Stimulated activated CD4-positive, alpha-beta T cell treated with anti-CD3 and anti-CD28 coated beads, Interleukin-15, amount 100 ng/mL, for 48 hours (primary cell): ENCODE data around the gene MAP2K5.
"Not testable (repeated sequence)": the region's sequence is repeated elsewhere in the genome, so short reads cannot be mapped to it uniquely, and the experiment has no call there.

Source experiments
- DNase-seq, 2 donors: peaks; one replicate each; pipeline ENCODE4 v3.0.0-alpha.2; 2020; ENCODE audit warnings: low read depth in 2 of 2

Gene MAP2K5

GRCh38 chr15:67672834-67673233, 130.3 kb downstream of the MAP2K5 start:
- DNase-seq = not testable (repeated sequence)

- DNase-seq = no peak
Measured at GRCh38 chr15:67674983-67675382, 132.5 kb downstream of the MAP2K5 start.

GRCh38 chr15:67678089-67678488, 135.6 kb downstream of the MAP2K5 start:
- DNase-seq = no peak

GRCh38 chr15:67678993-67679392, 136.5 kb downstream of the MAP2K5 start:
- no peak for DNase-seq

GRCh38 chr15:67680641-67681040, 138.1 kb downstream of the MAP2K5 start:
- DNase-seq = no peak

- no peak for DNase-seq
Measured at GRCh38 chr15:67685008-67685599, 142.6 kb downstream of the MAP2K5 start.

- DNase-seq = no peak
Measured at GRCh38 chr15:67685716-67686115, 143.2 kb downstream of the MAP2K5 start.

GRCh38 chr15:67690936-67691335, 148.4 kb downstream of the MAP2K5 start:
- no peak for DNase-seq

- no peak for DNase-seq
Measured at GRCh38 chr15:67691450-67691849, 148.9 kb downstream of the MAP2K5 start.

GRCh38 chr15:67692573-67692972, 150.1 kb downstream of the MAP2K5 start:
- DNase-seq = no peak

- DNase-seq = no peak
Measured at GRCh38 chr15:67696087-67696486, 153.6 kb downstream of the MAP2K5 start.

GRCh38 chr15:67700023-67700422, 157.5 kb downstream of the MAP2K5 start:
- DNase-seq = no peak

GRCh38 chr15:67701669-67702068, 159.2 kb downstream of the MAP2K5 start:
- no peak for DNase-seq

GRCh38 chr15:67707520-67708283, 165.2 kb downstream of the MAP2K5 start:
- no peak for DNase-seq

GRCh38 chr15:67708500-67708899, 166.0 kb downstream of the MAP2K5 start:
- DNase-seq = no peak

GRCh38 chr15:67715170-67715569, 172.7 kb downstream of the MAP2K5 start:
- no peak for DNase-seq

GRCh38 chr15:67716171-67716570, 173.7 kb downstream of the MAP2K5 start:
- DNase-seq = no peak

GRCh38 chr15:67717776-67718175, 175.3 kb downstream of the MAP2K5 start:
- no peak for DNase-seq

GRCh38 chr15:67719330-67719959, 176.9 kb downstream of the MAP2K5 start:
- no peak for DNase-seq

- no peak for DNase-seq
Measured at GRCh38 chr15:67720556-67721175, 178.2 kb downstream of the MAP2K5 start.

GRCh38 chr15:67722030-67722817, 179.7 kb downstream of the MAP2K5 start:
- DNase-seq = no peak
